ENCODE data around the gene CWF19L2.
A peak's percentile ranks its signal among the peaks of the same experiment; 100 is the strongest.
"Not testable (repeated sequence)": the region's sequence is repeated elsewhere in the genome, so short reads cannot be mapped to it uniquely, and the experiment has no call there.

Gene CWF19L2

DNA sequence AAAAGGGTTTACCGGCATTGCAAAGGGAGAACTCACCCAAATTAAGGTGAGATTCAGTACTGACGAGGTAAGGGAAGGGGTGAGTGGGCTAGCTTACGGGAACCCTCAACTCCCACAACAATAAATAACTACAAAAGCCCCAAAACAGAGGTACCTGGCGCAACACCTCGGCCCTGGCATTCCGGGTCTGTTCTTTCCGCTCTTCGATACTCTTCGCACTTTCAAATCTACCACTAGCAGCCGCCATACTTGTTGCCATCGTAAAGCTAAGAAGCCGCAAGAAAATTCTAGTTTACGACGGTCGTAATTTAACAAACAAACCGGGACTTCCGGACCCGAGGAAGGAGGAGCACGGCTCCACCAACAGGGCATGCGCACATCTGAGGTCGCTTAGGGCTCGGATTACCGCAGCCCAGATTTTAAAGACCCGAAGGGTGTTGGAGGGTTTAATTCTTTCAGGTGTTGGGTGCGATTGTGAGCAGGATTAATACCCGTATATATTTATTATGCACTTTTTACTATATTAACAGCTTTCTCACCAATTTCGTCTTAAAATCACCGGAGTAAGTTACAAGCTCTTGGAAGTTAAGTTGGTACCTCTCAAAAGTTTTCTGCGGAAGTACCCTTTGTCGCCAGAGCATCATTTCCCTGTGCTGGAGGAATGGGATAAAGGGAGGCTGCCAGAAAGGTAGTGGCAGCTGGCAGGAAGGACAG lies at the start of gene CWF19L2:
TSS of gene CWF19L2 (minus strand) at position 268 of the 714 bp plus-strand sequence. CDS start at position 259, 9 bp downstream.
- DNase-seq, result peak; percentile 97

DNA sequence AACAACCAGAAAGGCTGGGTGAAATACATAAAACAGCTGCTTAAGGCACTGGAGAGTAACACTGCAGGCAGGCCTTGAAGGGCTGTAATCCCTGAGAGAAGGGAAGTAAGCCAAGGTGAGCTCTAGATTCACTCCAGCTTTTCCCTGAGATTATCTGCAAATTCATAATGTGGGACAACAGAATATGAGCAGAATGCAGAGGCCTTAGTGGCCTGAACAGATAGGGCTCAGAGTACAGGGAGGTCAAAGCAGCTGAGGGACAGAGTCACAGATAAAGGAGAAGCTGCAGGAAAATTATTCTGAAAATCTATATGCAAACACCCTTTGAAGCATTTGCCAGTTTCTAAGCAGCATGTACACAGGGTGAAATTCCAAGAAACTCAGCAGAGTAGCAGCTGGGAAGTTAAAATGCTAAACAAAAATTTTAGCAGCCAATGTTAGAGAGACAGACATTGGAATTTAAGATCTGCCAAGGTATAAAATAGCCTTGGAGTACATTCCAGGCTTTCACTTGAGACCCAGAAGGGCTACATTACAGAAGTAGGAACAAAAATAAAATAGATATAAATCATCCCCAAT lies 48.1 kb upstream of the CWF19L2 start:
- DNase-seq, result no peak

DNA sequence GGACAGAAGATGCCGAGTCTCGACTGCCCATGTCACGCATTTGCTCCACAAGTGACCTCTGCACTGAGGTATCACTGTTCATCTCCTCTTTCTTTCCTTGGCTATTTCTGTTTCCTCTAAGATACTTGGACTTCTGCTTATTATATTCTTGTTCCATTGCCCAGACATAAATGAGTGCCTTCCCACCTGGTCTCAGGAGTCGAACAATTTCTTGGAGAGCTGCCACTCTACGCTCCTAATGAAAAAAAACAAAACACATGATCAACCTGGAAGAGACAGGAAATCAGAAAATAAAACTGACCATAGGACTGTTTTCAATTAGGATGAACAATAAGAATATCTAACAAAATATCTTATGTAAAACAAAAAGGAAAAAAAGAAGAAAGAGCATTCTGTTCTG lies 47.4 kb upstream of the CWF19L2 start:
- no peak for DNase-seq

DNA sequence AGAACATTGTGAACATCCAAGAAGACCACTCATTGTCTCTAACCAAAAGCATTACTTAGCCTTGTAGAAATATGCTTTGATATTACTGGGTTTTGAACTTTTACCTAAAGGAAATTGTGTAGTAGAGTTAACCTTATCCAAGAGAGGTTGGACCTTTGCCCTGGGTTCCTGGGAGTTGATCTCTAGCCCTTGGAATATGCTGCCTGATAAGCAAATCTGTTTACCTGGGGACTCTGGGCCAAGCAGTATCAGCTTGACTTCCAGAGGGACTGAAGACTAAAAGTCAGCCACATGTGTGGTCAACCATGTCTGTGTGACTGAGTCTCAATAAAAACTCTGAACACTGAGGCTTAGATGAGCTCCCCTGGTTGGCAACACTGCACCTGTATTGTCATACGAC lies 44.1 kb upstream of the CWF19L2 start:
- no peak for DNase-seq

DNA sequence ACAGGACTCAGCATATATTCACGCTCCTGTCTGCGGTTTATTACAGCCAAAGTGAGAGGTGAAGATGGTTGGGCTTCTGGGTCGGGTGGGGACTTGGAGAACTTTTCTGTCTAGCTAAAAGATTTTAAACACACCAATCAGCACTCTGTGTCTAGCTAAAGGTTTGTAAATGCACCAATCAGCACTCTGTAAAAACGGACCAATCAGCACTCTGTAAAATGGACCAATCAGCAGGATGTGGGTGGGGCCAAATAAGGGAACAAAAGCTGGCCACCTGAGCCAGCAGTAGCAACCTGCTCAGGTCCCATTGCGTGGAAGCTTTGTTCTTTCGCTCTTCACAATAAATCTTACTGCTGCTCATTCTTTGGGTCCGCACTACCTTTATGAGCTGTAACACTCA lies 39.7 kb upstream of the CWF19L2 start:
- not testable (repeated sequence) for DNase-seq

DNA sequence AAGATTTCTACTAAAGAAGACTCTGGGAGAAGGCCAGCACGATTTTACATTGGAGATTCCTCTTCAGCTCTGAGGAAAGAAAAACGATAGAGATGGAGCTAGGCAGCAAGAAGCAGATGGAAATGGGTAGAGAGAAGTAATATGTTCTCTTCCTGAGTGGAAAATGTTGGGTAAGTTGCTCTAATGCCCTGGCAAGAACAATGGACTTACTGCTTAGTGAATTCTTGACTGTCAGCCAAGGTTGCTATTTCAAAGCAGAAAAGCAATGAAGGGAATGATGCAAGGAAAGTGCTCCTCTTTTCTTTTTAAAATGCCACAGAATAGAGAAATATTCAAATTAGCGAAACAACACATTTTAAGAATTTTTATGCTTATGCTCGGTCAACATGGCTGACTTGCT lies 38.4 kb upstream of the CWF19L2 start:
- no peak for DNase-seq

DNA sequence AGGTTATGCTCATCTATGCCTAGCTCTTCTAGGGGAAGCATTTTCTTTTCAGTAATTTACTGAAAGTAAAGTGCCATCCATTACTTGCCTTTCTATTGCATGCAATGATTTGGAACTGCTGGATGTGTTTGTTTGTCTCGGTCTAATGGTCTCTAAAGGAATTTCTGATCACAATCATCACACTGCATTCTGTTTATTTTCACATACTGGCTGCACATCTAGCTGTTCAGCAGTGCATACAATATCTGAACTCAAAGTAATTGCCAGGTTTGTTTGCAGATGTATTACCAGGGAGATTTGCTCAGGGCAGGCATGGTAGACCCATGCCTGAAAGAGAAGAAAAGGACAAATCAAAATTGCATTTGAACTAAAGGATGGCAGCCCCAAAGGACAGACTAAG lies 36.4 kb upstream of the CWF19L2 start:
- no peak for DNase-seq

DNA sequence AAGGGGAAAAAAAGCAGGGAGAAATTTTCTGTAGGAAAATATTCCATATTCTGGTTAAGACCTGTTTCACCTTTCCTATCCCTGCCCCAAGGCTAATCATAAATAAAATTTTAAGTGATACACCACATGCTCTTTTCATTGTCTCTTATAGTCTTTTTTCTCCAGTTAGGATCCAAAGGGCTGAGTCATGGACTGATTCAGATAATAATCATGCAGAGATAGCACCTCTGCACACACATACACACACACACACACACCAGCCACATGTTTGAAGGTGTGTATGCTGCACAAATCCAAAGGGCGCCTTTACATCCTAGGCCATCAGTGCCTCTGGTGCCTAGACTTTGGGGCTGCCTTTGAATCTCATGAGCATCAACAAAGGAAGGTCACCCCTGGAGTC lies 35.5 kb upstream of the CWF19L2 start:
- DNase-seq, result no peak

DNA sequence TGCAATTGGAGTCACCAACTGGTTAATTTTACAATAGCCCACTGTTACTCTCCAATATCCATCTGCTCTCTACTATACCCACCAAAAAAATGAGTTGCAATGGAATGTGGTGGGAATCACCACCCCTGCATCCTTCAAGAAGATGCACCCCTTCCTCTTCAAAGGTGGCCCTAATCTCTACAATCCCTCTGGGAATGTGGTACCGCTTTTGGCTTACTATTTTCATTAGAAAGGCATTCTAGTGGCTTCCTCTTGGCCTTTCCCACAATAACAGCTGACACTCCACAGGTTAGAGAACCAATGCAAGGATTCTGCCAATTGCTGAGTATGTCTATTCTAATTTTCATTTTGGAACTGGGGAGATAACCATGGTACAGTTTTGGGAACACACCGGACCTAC lies 33.2 kb upstream of the CWF19L2 start:
- no peak for DNase-seq

DNA sequence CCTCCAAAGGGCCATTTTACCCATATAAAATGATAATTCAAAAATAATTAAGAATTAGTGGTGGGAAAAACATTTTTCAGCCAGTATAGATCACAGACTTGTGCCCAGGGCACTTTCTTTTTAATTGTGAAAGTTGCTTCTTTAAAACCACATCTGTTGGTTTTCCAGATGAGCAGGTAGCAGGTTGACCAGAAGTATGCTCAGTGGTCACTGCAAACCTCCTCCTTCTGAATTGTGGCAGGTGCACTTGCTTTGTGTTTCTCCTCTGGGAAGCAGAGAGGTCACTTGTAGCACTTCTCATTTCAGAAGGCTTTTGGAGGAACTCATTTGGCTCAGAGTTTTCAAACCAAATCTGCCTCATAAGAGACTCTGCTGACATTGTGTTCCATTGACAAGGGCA lies 24.6 kb upstream of the CWF19L2 start:
- no peak for DNase-seq

DNA sequence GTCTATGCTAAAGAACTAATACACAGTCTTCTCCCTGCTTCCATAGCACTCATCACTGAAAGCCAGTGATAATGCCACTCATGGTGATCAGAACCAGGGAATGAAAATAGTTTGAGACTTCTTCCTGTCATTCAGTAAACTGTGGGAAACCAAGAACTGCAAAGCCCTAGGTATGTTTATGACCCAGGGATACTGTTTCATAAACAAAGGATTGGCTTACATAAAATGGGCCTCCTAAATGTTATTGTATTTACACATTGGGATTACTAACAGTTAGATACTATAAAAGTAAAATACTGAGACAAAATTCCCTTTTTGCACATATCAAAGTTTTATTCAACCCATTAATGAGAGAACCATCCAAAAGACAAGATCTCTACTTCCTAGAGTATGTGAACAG lies 21.3 kb upstream of the CWF19L2 start:
- DNase-seq, result no peak

DNA sequence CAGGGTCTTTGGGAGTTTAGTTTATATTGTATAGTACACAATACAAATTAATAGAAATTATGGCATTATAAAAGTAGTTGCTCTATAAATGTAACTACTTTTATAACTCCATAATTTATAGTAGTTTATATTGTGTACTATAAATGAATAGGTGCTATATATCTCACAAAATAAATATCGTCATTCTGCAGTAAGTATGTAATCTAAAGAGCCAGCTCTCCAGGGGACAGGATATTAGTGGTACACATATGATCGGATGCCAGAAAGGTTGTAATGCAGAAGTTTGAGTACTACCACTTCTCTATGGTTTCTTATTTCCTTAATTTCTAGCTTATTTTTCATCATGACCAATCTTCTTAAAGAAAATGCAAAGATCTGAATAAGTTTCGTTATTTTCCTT lies 20.2 kb upstream of the CWF19L2 start:
- no peak for DNase-seq

DNA sequence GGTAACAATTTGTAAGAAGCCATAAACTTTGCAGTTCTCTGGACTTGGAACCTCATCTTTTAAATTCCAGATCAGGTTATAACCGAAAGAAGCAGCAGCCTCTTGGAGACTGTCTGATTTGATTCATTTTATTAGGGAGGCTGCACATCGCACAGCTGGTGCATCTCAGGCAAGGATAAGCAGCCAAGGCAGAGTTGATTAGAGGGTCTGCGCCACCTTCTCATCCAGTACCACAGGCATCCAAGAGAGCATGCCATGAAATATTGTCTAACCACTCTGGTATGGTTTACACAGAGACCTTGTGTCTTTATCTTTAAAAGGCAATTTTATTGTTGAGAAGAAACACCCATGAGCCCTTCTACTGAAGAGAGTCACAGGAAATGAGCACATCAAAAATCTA lies 16.2 kb upstream of the CWF19L2 start:
- no peak for DNase-seq

DNA sequence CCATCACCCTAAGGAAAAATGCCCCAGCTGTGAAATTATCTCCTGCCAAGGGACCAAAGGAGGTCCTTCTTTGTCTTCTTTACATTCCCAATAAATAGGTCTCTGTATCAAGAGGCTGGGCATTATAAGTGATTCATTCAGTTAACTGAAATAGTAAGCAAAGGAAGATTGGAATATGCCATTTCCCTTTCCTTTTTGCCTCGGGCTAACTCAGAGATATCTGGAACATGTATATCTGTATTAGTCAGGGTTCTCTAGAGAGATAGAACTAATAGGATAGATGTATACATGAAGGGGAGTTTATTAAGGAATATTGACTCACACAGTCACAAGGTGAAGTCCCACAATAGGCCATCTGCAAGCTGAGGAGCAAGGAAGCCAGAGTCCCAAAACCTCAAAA lies 15.3 kb upstream of the CWF19L2 start:
- no peak for DNase-seq

DNA sequence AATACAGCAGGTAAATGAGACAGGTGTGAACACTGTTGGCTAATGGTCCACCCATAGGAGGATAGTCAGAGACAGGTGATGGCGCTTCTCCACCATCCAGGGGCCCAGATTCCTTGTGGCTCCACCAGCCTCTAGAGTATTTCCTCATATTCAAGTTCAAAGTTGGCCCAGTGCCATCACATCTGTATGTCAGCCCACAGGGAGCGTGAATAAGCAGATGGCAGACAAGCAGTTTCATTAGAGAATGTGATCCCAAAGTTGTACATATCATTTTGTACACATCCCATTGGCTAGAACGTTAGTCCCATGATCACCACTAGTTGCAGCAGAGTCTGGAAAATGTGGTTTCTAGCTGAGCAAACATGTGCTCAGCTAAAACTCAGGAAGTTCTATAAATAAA lies 11.0 kb upstream of the CWF19L2 start:
- no peak for DNase-seq

DNA sequence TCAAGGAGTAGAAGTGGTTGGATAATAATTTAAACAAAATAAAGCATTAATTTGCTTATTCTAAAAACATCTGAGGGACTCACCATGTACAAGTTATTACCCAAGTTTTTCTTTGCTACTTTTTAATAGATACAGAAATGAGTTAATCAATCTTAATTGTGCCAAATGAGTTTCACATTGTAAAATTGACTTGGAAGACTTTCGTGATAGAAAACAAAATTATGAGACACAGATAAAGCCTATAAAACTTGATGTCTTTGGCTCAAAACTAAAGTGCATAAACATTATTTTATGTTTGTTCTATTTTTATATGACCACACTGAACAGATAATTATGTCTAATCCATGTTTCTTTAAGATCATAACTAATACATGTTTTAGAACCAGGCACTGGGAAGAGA lies 10.1 kb upstream of the CWF19L2 start:
- no peak for DNase-seq

DNA sequence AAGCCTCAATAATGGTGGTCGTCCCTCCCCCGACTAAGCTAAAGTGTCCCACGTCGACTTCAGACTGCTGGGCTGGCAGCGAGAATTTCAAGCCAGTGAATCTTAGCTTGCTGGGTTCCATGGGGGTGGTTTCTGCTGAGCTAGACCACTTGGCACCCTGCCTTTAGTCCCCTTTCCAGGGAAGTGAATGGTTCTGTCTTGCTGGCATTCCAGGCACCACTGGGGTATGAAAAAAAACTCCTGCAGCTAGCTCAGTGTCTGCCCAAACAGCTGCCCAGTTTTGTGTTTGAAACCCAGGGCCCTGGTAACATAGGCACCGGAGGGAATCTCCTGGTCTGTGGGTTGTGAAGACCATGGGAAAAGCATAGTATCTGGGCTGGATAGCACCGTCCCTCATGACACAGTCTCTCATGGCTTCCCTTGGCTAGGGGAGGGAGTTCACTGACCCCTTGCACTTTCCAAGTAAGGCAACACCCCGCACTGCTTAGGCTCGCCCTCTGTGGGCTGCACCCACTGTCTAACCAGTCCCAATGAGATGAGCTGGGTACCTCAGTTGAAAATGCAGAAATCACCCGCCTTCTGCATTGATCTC lies 8.7 kb upstream of the CWF19L2 start:
- not testable (repeated sequence) for DNase-seq

DNA sequence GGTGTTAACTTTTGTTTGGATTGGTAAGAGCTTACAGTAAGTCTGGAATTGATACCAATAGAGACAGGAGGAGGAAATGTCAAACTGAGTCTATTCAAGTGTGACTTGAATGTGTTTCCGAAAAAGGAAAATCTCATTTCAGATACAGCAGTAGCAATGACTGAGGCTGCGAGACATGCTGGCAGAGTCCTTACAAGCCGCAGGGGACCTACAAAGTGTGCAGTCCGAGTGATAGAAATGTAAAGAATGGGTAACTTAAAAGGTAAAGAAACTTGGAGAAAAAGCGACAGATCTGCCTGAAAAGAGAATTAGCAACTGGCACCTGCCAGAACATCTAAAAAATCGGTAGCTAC lies 444 bp downstream of the CWF19L2 start:
- DNase-seq, result no peak

DNA sequence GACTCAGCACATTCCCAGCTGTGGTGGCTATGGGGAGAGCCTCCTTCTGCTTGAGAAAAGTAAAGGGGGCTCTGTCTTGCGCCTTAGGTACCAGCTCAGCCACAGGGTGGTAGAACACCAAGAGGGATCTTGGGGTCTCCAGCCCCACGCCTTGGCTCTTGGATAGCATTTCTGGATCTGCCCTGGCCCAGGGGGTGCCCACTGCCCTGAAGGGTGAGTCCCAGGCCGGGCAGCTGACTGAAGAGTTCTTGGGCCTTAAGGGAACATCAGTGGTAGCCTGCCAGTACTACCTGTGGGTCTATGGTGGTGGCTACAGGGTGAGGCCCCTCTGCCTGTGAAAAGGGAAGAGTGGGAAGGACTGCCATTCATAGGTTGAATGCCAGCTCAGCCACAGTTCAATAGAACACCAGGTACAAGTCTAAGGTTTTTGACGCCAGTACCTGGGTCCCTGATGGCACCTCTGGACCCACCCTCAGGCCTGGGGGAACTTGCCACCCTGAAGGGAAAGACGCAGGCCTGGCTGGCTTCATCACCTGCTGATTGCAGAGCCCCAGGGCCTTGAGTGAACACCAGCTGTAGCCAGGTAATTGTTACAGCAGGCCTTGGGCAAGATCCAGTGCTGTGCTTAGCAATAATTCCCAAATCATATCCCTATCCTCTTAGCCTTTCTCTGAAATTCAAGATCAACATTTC lies 3.9 kb downstream of the CWF19L2 start:
- no peak for DNase-seq

DNA sequence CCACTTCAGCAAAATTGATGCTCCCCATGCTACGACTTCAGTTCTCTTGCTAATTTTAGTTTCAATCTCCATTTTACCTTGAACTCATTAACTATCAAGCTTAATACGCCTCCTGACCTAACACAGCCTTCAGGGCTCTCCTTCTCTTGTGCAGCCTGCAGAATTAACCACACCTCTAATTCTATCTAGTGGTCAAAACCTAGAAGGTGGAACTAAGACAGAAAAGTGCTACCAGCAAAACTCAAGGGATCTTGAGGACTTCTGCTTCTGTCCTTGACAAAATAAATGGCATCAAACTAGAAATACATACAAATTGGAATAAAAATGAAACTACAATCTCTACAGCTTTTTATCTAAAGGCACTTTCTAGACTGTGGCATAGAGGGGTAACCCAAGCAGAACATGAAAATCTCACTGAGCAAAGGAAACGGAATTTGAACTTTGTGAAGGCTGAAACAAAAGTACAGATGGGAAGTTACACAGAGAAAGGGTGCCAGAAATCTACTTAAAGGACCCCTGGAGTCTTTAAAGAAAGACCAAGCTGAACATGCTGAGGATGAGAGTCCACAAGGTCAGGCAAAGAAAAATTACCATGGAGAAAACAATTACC lies 10.7 kb downstream of the CWF19L2 start:
- no peak for DNase-seq

DNA sequence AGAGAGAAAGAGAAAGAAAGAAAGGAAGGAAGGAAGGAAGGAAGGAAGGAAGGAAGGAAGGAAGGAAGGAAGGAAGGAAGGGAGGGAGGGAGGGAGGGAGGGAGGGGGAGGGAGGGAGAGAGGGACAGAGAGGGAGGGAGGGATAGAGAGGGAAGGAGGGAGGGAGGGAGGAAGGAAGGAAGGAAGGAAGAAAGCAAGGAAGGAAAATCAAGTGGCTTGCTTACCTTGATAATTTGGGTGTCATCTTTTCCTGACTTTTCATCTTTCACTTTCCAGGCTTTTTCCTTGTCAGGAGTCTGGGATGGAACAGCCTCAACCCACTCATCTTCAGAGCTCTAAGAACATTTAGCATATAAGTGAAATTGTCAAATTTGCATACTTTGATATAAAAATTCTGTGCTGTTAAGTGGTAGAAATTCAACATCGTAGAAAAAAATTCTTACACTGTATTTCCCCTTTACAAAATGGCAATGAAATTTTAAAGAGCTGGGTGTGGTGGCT lies 14.9 kb downstream of the CWF19L2 start:
- no peak for DNase-seq

DNA sequence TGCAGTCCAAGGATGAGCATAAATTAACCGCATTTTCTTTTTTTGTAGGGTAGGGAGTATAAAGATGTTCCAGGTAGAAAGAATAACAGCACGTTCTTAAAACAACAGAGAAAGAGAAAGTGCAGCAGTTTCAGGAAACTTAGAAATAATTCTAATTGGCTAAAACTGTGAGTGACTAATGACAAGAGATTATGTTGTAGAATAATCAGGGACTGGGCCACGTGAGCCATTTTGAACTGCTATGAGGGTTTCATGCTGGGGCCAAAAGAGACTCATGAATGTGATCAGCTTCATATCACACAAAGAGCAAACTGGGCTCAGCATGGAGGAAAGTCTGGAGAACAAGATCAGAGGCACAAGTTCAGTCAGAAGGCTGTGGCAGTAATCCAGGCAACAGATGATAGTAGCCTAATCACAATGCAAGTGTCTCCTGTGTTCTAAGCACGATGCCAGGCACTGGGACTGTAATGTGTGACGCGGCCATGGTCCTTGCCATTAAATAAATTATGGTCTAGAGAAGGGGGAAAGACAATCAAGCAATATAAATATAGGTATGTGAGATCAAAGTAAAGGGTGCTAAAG lies 17.9 kb downstream of the CWF19L2 start:
- no peak for DNase-seq

DNA sequence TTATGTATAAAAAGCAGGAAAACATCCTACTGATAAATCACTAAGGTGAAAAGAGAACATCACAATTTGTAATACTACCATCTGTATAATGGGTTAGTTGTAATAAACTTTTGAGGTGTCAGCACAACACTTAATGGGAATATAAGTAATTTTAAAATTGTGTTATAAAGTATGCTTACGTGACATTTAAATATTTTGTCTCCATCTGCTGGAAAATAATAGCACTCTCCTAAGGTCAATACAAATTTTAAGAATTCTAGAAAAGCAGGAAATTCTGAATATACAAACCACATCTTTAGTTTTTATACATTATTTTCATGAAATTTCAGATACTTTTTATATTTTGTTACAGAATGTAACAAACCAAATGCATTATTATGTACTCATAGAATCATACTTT lies 19.5 kb downstream of the CWF19L2 start:
- no peak for DNase-seq

Data from eye (tissue), 1 donor.